GM19452 (cell line): ENCODE data around the gene SLC35F1.
A peak's percentile ranks its signal among the peaks of the same experiment; 100 is the strongest.

Source experiments
- ATAC-seq: cut with Tn5 transposase; IDR thresholded peaks from one replicate; pipeline ENCODE4 v1.9.1; 2021; ENCODE audit not compliant: unreplicated experiment

The SLC35F1 gene

GRCh38 chr6:118186672-118187567 lies 279.9 kb downstream of the SLC35F1 start:
- peak; percentile 52 for ATAC-seq

- peak; percentile 37 for ATAC-seq
Observed at GRCh38 chr6:118187568-118188164, 280.6 kb downstream of the SLC35F1 start.

GRCh38 chr6:118188561-118188960 lies 281.5 kb downstream of the SLC35F1 start:
- ATAC-seq: no peak

- ATAC-seq: no peak
Observed at GRCh38 chr6:118197539-118197938, 290.5 kb downstream of the SLC35F1 start.

- no peak for ATAC-seq
Observed at GRCh38 chr6:118198746-118199145, 291.7 kb downstream of the SLC35F1 start.

GRCh38 chr6:118200160-118200559 lies 293.1 kb downstream of the SLC35F1 start:
- ATAC-seq: no peak

- ATAC-seq: no peak
Observed at GRCh38 chr6:118202517-118202916, 295.5 kb downstream of the SLC35F1 start.

GRCh38 chr6:118203545-118203944 lies 296.5 kb downstream of the SLC35F1 start:
- ATAC-seq: no peak

- ATAC-seq: no peak
Observed at GRCh38 chr6:118206221-118206620, 299.2 kb downstream of the SLC35F1 start.

- ATAC-seq: no peak
Observed at GRCh38 chr6:118207947-118208346, 300.9 kb downstream of the SLC35F1 start.

GRCh38 chr6:118212451-118213173 lies 305.5 kb downstream of the SLC35F1 start:
- ATAC-seq: no peak

GRCh38 chr6:118215269-118215668 lies 308.2 kb downstream of the SLC35F1 start:
- ATAC-seq: no peak

- ATAC-seq: no peak
Observed at GRCh38 chr6:118216751-118217150, 309.7 kb downstream of the SLC35F1 start.

- no peak for ATAC-seq
Observed at GRCh38 chr6:118218156-118218555, 311.1 kb downstream of the SLC35F1 start.

- no peak for ATAC-seq
Observed at GRCh38 chr6:118220429-118221128, 313.5 kb downstream of the SLC35F1 start.

- ATAC-seq: no peak
Observed at GRCh38 chr6:118223316-118223715, 316.3 kb downstream of the SLC35F1 start.

- ATAC-seq: no peak
Observed at GRCh38 chr6:118228886-118229285, 321.8 kb downstream of the SLC35F1 start.

GRCh38 chr6:118240878-118241528 lies 333.9 kb downstream of the SLC35F1 start:
- ATAC-seq: peak; percentile 79

- no peak for ATAC-seq
Observed at GRCh38 chr6:118246406-118246805, 339.3 kb downstream of the SLC35F1 start.

- no peak for ATAC-seq
Observed at GRCh38 chr6:118248171-118248570, 341.1 kb downstream of the SLC35F1 start.

- no peak for ATAC-seq
Observed at GRCh38 chr6:118249680-118250079, 342.6 kb downstream of the SLC35F1 start.
